Osteoblast (primary cell): Measurements from ENCODE around the gene LBHD2. TPM values are rescaled to one million over a fixed set of nuclear protein-coding genes. Genes with fewer than 3 reads are reported as not detected.

Experiments
- DNase-seq: peaks from one replicate; pipeline ENCODE4 v3.0.0; 2011; ENCODE audit warnings: low spot score, mixed read lengths; ENCODE audit not compliant: insufficient read length; ENCODE audit errors: missing footprints
- H2AFZ ChIP-seq: 2 replicates; pipeline ENCODE4 v1.6.0; 2011; ENCODE audit warnings: mild to moderate bottlenecking, low read length
- H3K27ac ChIP-seq: 2 replicates; pipeline ENCODE4 v1.5.1; 2011; ENCODE audit warnings: mild to moderate bottlenecking, low read depth, low read length, moderate library complexity
- H3K27me3 ChIP-seq: 2 replicates; pipeline ENCODE4 v1.6.0; 2012; ENCODE audit warnings: mild to moderate bottlenecking, control low read depth, inconsistent platforms, low read length, moderate library complexity; ENCODE audit not compliant: insufficient read depth
- H3K36me3 ChIP-seq: 2 replicates; pipeline ENCODE4 v1.5.1; 2011; ENCODE audit warnings: mild to moderate bottlenecking, low read length, control low read depth, moderate library complexity; ENCODE audit not compliant: insufficient read depth
- H3K4me1 ChIP-seq: 2 replicates; pipeline ENCODE4 v1.5.1; 2011; ENCODE audit warnings: mild to moderate bottlenecking, low read length, control low read depth, moderate library complexity; ENCODE audit not compliant: insufficient read depth
- H3K4me2 ChIP-seq: 2 replicates; pipeline ENCODE4 v1.6.0; 2011; ENCODE audit warnings: mild to moderate bottlenecking, low read length; ENCODE audit not compliant: insufficient read depth
- H3K4me3 ChIP-seq: fragments of 200-600 bp; sonication (generic); 3 replicates; pipeline ENCODE4 v1.5.1; 2012; ENCODE audit warnings: mild to moderate bottlenecking, low read length, inconsistent platforms; ENCODE audit not compliant: insufficient read depth
- H3K79me2 ChIP-seq: 2 replicates; pipeline ENCODE4 v1.6.0; 2012; ENCODE audit warnings: mild to moderate bottlenecking, low read length, control low read depth, inconsistent platforms; ENCODE audit not compliant: insufficient read depth
- H3K9me3 ChIP-seq: 2 replicates; pipeline ENCODE4 v1.5.1; 2011; ENCODE audit warnings: low read depth, low read length, control low read depth
- H4K20me1 ChIP-seq: 2 replicates; pipeline ENCODE4 v1.6.0; 2012; ENCODE audit warnings: mild to moderate bottlenecking, low read length, control low read depth; ENCODE audit not compliant: insufficient read depth
- CTCF ChIP-seq: IDR thresholded peaks from 2 replicates; pipeline ENCODE4 v1.5.1; 2011; ENCODE audit warnings: mild to moderate bottlenecking, low read depth, low read length, moderate library complexity; ENCODE audit errors: extremely low read depth
- total RNA-seq: library from RNA; depleted of rRNA; stranded (reverse); fragments of >200 nt; gene quantifications from 2 replicates; pipeline ENCODE4 v1.2.3, GENCODE V29; 2012

LBHD2 gene
- total RNA-seq = not detected in 2 replicates

- H3K4me2 ChIP-seq = no peak within 1 kb of the TSS
- no peak for TF ChIP-seq CTCF
These were observed at the start of gene LBHD2 for GRCh38 chr14:103084021-103084919. Gene LBHD2, plus strand, starts transcription at chr14:103084210. Its CDS starts 1,803 bp downstream, at chr14:103086013.

GRCh38 chr14:103041464-103041863 lies 42.5 kb upstream of the LBHD2 start:
- Histone ChIP-seq H2AFZ (no peak overlapping the region), H3K4me2 (no peak overlapping the region), H3K79me2 (peaks cover 97% of the 10 kb centered on the region), H3K36me3 (peaks cover 10% of the 10 kb centered on the region), H4K20me1 (peaks cover 70% of the 10 kb centered on the region), H3K9me3 (no peaks in the 10 kb centered on the region), H3K4me1 (no peaks in the 10 kb centered on the region), H3K27me3 (no peaks in the 10 kb centered on the region), H3K4me3 (no peak overlapping the region), H3K27ac (no peak overlapping the region)
- no peak for TF ChIP-seq CTCF
- no peak for DNase-seq

More at GRCh38 chr14:103084021-103084919, at the start of gene LBHD2:
- Histone ChIP-seq H3K9me3 (no peaks in the 10 kb centered on the region), H4K20me1 (no peaks in the 10 kb centered on the region), H3K79me2 (no peaks in the 10 kb centered on the region), H2AFZ (no peak within 1 kb of the TSS), H3K27me3 (peaks cover 19% of the 10 kb centered on the region), H3K27ac (no peak within 1 kb of the TSS), H3K4me3 (no peak within 1 kb of the TSS), H3K4me1 (no peaks in the 10 kb centered on the region), H3K36me3 (no peaks in the 10 kb centered on the region)
- DNase-seq = peak; percentile 93

- peaks cover 66% of the 10 kb centered on the region for H4K20me1 ChIP-seq
These were observed 40.6 kb upstream of the LBHD2 start for GRCh38 chr14:103043257-103044015.

More at GRCh38 chr14:103043257-103044015, 40.6 kb upstream of the LBHD2 start:
- Histone ChIP-seq H2AFZ (no peak overlapping the region), H3K4me1 (no peaks in the 10 kb centered on the region), H3K27me3 (no peaks in the 10 kb centered on the region), H3K27ac (no peak overlapping the region), H3K4me3 (no peak overlapping the region), H3K4me2 (no peak overlapping the region), H3K9me3 (no peaks in the 10 kb centered on the region), H3K79me2 (peaks cover 97% of the 10 kb centered on the region), H3K36me3 (peaks cover 10% of the 10 kb centered on the region)
- no peak for TF ChIP-seq CTCF
- DNase-seq = no peak
